ENCODE measurements around the gene VPS8.

DNA sequence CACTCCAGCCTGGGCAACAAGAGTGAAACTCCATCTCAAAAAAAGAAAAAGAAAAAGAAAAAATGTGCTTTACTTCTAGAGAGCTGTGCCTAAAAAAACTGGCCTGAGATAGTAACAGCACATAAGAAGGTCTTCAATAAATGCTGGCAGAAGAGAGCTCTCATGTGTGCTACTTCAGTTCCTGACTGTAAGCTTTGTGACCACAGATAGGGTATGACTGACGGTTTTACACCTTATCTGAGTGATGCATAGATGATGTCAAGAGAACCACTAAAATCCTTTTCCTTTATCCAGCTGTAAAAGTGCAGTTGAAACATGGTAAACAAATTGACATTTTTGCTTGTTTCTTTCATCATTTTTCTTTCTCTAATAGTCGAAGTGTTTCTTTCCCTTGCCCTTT, 213.0 kb downstream of the VPS8 start:
- TF ChIP-seq, protein P1, sequence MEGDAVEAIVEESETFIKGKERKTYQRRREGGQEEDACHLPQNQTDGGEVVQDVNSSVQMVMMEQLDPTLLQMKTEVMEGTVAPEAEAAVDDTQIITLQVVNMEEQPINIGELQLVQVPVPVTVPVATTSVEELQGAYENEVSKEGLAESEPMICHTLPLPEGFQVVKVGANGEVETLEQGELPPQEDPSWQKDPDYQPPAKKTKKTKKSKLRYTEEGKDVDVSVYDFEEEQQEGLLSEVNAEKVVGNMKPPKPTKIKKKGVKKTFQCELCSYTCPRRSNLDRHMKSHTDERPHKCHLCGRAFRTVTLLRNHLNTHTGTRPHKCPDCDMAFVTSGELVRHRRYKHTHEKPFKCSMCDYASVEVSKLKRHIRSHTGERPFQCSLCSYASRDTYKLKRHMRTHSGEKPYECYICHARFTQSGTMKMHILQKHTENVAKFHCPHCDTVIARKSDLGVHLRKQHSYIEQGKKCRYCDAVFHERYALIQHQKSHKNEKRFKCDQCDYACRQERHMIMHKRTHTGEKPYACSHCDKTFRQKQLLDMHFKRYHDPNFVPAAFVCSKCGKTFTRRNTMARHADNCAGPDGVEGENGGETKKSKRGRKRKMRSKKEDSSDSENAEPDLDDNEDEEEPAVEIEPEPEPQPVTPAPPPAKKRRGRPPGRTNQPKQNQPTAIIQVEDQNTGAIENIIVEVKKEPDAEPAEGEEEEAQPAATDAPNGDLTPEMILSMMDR (IDR thresholded peaks at IDR 0.05; ENCODE audit: control extremely low read depth in 1 of 3, insufficient read depth in 1 of 3, low read depth in 1 of 3, low read length in 3 of 3) = no peak
- TF ChIP-seq CEBPB (IDR thresholded peaks at IDR 0.05; ENCODE audit: low read depth, low read length) (no peak), SP1 (IDR thresholded peaks at IDR 0.05; ENCODE audit: low read depth, low read length) (no peak), ZNF274 (IDR thresholded peaks at IDR 0.05; ENCODE audit: borderline replicate concordance, extremely low read depth, low read length) (no peak), ATF3 (IDR thresholded peaks at IDR 0.05; ENCODE audit: insufficient read depth, low read depth, low read length) (no peak)
- TF ChIP-seq, protein P2, sequence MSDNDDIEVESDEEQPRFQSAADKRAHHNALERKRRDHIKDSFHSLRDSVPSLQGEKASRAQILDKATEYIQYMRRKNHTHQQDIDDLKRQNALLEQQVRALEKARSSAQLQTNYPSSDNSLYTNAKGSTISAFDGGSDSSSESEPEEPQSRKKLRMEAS (IDR thresholded peaks at IDR 0.05) = no peak
- TF ChIP-seq, protein P3, sequence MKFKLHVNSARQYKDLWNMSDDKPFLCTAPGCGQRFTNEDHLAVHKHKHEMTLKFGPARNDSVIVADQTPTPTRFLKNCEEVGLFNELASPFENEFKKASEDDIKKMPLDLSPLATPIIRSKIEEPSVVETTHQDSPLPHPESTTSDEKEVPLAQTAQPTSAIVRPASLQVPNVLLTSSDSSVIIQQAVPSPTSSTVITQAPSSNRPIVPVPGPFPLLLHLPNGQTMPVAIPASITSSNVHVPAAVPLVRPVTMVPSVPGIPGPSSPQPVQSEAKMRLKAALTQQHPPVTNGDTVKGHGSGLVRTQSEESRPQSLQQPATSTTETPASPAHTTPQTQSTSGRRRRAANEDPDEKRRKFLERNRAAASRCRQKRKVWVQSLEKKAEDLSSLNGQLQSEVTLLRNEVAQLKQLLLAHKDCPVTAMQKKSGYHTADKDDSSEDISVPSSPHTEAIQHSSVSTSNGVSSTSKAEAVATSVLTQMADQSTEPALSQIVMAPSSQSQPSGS (IDR thresholded peaks at IDR 0.05; ENCODE audit: low read length) = no peak
